Activated naive CD4-positive, alpha-beta T cell treated with anti-CD3 and anti-CD28 coated beads for 36 hours (primary cell): ENCODE results near the gene DCAF5. TPM values are rescaled to one million over a fixed set of nuclear protein-coding genes. Genes with fewer than 3 reads are reported as not detected.

Experiments
- CTCF ChIA-PET: fragments of 350-600 bp; sonication (Branson Sonifier 250); formaldehyde crosslinking; loops from one replicate; lab custom pipeline; 2021; ENCODE audit warnings: antibody characterized with exemption; lab: Charles Lee
- DNase-seq: peaks from one replicate; pipeline ENCODE4 v3.0.0-alpha.2; 2020
- H3K27ac Mint-ChIP-seq: one replicate; pipeline ENCODE4 v1.8.0; 2021; ENCODE audit warnings: mild to moderate bottlenecking, mixed read lengths
- H3K27me3 Mint-ChIP-seq: one replicate; pipeline ENCODE4 v1.8.0; 2021; ENCODE audit warnings: low read depth, mixed read lengths
- H3K36me3 Mint-ChIP-seq: one replicate; pipeline ENCODE4 v1.8.0; 2021; ENCODE audit warnings: low read depth, mixed read lengths
- H3K4me1 Mint-ChIP-seq: one replicate; pipeline ENCODE4 v1.8.0; 2021; ENCODE audit warnings: low read depth, mixed read lengths
- H3K4me3 Mint-ChIP-seq: one replicate; pipeline ENCODE4 v1.8.0; 2021; ENCODE audit warnings: mild to moderate bottlenecking, moderate library complexity, mixed read lengths
- H3K9me3 Mint-ChIP-seq: one replicate; pipeline ENCODE4 v1.8.0; 2021; ENCODE audit warnings: mixed read lengths
- intact Hi-C: fragments of 100-400 bp; cut with micrococcal nuclease; formaldehyde crosslinking; loops from one replicate; pipeline ENCODE4 v1.15.1; 2023
- total RNA-seq, 2 experiments: library from RNA; stranded (reverse); gene quantifications; one replicate each; pipeline ENCODE4 v1.2.3, GENCODE V29; 2021

Gene DCAF5
- total RNA-seq, 2 experiments from 2014 or later = 34.5 to 35.1 TPM

DNA sequence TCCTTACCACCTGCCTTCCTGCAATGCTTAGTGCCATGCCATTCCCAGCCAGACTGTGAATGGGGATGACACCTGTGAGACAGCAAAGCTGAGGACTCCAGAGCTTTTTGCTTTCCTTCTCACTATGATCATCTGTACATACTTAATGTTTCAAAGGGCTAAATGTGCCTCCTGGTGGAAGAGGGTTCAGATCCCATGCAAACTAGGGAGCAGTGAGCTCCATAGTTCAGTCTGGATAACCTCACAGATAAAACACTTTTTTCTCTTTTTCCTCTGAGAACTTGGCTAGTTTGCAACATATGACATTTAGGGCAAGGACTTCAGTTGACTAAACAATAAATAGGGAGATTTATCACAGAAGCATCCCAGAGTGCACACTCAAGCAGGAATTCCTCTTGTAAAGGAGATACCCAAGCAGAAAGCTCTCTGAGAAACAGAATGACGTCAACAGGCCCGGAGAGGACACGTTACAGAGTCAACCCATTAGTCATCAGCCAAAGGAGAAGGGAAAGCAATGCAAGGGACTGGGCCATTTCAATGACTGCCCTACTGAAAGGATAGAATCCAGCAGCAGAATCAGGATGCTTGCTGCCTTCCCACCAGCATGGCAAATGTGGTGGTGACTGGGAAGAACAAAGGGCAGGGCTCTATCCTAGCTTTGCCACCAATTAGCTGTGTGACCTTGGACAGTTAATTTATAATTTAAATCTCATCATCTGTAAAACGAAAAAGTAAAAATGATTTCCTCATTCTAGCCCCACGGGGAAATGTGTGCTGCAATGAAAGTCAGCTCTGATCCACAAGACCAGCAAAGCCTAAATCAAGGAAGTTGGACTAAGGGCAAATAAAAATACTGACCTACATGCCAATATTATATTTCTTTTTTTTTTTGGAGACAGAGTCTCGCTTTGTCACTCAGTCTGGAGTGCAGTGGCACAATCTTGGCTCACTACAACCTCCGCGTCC, 93.0 kb downstream of the DCAF5 start:
- H3K27me3 Mint-ChIP-seq = no peaks in the 10 kb centered on the region
- peaks cover 18% of the 10 kb centered on the region for H3K4me1 Mint-ChIP-seq
- H3K4me3 Mint-ChIP-seq = no peak overlapping the region
- no peaks in the 10 kb centered on the region for H3K9me3 Mint-ChIP-seq
- peaks cover 6% of the 10 kb centered on the region for H3K36me3 Mint-ChIP-seq
- DNase-seq = no peak
- CTCF ChIA-PET = interaction anchor here (0.6 to 1.5 kb wide), 4 partner anchors 31 to 329 kb away, joined by 3 to 6 read pairs (median 3); no protein-coding TSS in a partner anchor
- no peak overlapping the region for H3K27ac Mint-ChIP-seq
- intact Hi-C loops = loop anchor here (5.0 kb wide), 1 partner anchor 42 kb away; no protein-coding TSS in a partner anchor

GRCh38 chr14:69055999-69056788, 96.7 kb downstream of the DCAF5 start:
- Mint-ChIP-seq H3K27ac (peak overlapping the region; percentile 62), H3K36me3 (peaks cover 13% of the 10 kb centered on the region), H3K4me3 (no peak overlapping the region), H3K27me3 (no peaks in the 10 kb centered on the region), H3K9me3 (no peaks in the 10 kb centered on the region), H3K4me1 (peaks cover 18% of the 10 kb centered on the region)
- intact Hi-C loops = loop anchor here (2.0 to 5.0 kb wide), 3 partner anchors 46 to 193 kb away; no protein-coding TSS in a partner anchor
- CTCF ChIA-PET = interaction anchor here (0.5 to 3.4 kb wide), 12 partner anchors 8 to 212 kb away, joined by 3 to 15 read pairs (median 4); no protein-coding TSS in a partner anchor
- DNase-seq = peak; percentile 59

DNA sequence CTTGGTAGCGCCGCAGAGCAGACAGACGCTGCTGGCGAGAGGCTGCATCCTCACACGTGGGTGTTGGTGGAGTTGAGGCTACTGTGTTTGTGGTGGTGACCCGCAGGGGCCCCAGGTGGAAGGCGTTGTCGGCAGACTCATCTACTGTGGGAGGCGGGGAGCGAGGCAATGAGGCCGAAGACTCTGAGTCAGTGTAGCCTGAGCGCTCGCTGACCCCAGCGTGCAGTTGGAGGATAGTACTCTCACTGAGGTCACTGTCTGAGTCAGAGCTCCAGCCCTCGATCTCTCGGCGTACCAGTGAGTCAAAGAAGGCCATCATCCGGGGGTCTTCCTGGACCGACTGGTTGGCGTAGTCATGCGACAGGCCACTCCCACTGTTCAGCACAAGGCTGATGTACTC, 97.8 kb downstream of the DCAF5 start:
- peaks cover 18% of the 10 kb centered on the region for H3K4me1 Mint-ChIP-seq
- intact Hi-C loops = loop anchor here (5.0 kb wide), 1 partner anchor 47 kb away; no protein-coding TSS in a partner anchor
- CTCF ChIA-PET = interaction anchor here (0.7 kb wide), 1 partner anchor 211 kb away, joined by 5 read pairs; no protein-coding TSS in a partner anchor
- no peak overlapping the region for H3K27ac Mint-ChIP-seq
- H3K9me3 Mint-ChIP-seq = no peaks in the 10 kb centered on the region
- H3K27me3 Mint-ChIP-seq = no peaks in the 10 kb centered on the region
- H3K4me3 Mint-ChIP-seq = no peak overlapping the region
- peaks cover 13% of the 10 kb centered on the region for H3K36me3 Mint-ChIP-seq
- no peak for DNase-seq

GRCh38 chr14:69054030-69054429, 98.9 kb downstream of the DCAF5 start:
- H3K4me1 Mint-ChIP-seq = peaks cover 18% of the 10 kb centered on the region
- CTCF ChIA-PET = no interaction called here
- intact Hi-C loops = no loop called here
- no peak for DNase-seq
- H3K27me3 Mint-ChIP-seq = no peaks in the 10 kb centered on the region
- H3K27ac Mint-ChIP-seq = no peak overlapping the region
- H3K9me3 Mint-ChIP-seq = no peaks in the 10 kb centered on the region
- peaks cover 13% of the 10 kb centered on the region for H3K36me3 Mint-ChIP-seq
- H3K4me3 Mint-ChIP-seq = no peak overlapping the region

DNA sequence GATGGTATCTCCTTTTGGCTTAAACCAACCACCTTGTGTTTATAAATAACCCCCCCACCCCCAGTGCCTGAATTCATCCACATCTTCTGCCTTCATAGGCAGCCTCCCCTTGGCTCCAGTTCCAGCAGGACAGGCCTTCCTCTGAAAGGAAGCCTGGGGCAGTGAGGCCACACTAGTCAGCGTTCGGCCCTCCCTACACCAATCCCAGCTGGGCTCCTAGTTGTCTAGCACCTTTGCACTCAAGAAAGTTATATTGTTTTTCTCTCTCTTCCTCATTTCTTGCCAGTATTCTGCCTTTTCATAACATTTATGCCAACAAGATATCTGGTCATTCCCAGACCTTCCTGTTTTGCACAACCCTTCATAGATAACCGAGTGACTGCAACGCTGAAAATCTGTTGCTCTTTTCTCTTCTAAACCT, 100.7 kb downstream of the DCAF5 start:
- Mint-ChIP-seq H3K4me3 (no peak overlapping the region), H3K27ac (no peak overlapping the region), H3K4me1 (peaks cover 8% of the 10 kb centered on the region), H3K27me3 (no peaks in the 10 kb centered on the region), H3K9me3 (no peaks in the 10 kb centered on the region), H3K36me3 (peaks cover 10% of the 10 kb centered on the region)
- intact Hi-C loops = no loop called here
- DNase-seq = no peak
- CTCF ChIA-PET = no interaction called here

DNA sequence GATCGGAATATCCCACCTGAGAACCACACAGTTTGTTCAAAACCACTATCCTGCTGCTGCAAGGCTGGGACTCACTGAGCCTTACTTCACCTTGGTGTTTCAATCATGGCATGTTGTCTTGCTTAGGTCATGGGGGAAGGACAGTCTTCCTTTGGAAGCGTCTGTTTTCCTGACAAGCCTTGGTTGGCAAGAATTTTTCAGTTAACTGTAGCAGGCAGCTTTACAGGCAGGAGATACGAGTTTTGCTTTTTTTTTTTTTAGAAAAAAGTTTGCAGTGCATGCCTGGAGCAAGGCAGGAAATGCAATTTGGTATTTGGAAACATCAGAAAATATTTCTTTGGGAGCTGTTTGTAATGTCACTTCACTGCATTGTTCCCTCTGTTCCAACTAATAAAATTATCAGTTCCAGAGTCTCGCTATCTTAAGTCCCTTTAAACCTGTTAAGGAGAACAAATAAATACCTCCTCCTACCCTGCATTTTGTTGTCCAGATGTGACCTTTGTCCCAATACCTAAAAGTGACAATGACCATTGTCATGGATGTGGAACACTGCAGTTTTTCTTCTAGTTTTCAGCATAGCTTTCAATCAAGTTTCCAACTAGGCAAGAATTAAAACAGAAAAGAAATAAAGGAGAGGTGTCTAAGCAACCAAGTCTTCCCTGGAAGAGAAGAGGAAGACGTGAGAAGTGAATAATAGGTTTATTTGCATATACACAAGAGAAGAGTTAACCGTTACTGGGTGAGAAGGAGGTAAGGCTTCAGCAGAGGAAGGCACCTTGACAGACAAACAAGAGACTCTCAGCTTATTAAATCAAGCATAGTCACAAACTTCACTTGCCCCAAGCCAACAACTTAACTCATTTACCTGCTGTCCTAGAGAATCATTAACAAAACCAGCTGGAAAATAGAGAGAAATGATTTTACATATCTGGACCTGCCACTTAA, 102.4 kb downstream of the DCAF5 start:
- CTCF ChIA-PET = interaction anchor here (0.7 to 1.2 kb wide), 3 partner anchors 21 to 159 kb away, joined by 3 read pairs; no protein-coding TSS in a partner anchor
- H3K27me3 Mint-ChIP-seq = no peaks in the 10 kb centered on the region
- H3K4me1 Mint-ChIP-seq = no peaks in the 10 kb centered on the region
- DNase-seq = no peak
- H3K9me3 Mint-ChIP-seq = no peaks in the 10 kb centered on the region
- peak overlapping the region; percentile 5 for H3K27ac Mint-ChIP-seq
- no peak overlapping the region for H3K4me3 Mint-ChIP-seq
- intact Hi-C loops = no loop called here
- H3K36me3 Mint-ChIP-seq = peaks cover 10% of the 10 kb centered on the region

DNA sequence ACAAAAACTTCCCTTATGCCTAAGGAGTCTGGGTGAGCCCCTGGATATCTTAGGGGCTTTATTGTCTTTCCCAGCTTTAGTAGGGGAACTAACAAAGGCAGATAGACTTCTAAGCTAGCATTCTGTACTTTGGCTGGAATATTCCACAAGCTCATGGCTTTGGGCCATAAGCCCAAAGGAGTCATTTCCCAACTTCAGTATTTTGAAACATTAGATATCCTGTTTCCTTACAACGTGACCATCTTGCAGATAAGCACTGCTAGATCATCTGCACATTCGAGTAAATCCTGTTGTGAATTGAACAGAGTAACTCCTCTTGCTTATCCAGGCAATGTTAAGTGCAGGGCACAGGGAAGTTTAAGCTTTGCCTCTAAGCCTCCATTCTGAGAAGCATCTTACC, 103.2 kb downstream of the DCAF5 start:
- Mint-ChIP-seq H3K9me3 (no peaks in the 10 kb centered on the region), H3K36me3 (peaks cover 8% of the 10 kb centered on the region), H3K27ac (no peak overlapping the region), H3K4me1 (no peaks in the 10 kb centered on the region), H3K4me3 (no peak overlapping the region), H3K27me3 (no peaks in the 10 kb centered on the region)
- intact Hi-C loops = no loop called here
- DNase-seq = no peak
- CTCF ChIA-PET = interaction anchor here (1.1 kb wide), 1 partner anchor 138 kb away, joined by 3 read pairs; no protein-coding TSS in a partner anchor

DNA sequence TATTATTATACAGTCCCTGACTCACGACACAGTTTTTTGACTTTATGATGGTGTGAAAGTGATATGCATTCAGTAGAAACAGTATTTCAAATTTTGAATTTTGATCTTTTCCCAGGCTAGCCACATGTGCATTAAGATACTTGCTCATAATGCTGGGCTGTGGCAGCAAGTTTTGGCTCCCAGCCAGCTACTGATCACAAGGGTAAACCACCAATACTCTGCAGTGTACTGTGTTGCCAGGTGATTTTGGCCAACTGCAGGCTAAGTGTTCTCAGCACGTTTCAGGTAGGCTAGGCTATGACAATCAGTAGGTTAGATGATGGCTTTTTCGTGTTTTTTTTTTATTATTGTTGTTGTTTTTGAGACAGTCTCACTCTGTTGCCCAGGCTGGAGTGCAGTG, 104.5 kb downstream of the DCAF5 start:
- Mint-ChIP-seq H3K4me1 (peaks cover 2% of the 10 kb centered on the region), H3K27ac (no peak overlapping the region), H3K27me3 (no peaks in the 10 kb centered on the region), H3K36me3 (peaks cover 4% of the 10 kb centered on the region), H3K4me3 (no peak overlapping the region), H3K9me3 (no peaks in the 10 kb centered on the region)
- peak; percentile 38 for DNase-seq
- intact Hi-C loops = no loop called here
- CTCF ChIA-PET = interaction anchor here (0.6 to 0.7 kb wide), 2 partner anchors 24 to 125 kb away, joined by 3 to 5 read pairs; no protein-coding TSS in a partner anchor

DNA sequence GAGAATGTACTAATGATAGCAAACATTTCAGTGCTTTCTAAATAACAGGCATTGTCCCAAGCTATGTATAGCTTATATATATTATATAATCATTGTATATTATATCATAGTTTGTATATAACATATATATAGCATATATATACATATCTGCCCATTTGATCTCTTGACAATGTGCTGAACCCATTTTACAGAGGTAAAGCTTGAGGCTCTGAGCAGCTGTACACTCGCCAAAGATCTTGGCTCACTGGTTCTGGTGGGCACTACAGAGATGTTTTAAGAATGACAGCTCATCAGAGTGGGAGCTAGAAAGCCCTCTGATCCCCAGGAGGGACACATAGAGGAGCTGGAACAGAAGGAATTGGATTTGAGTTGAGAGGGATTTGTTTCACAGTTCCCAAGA, 105.7 kb downstream of the DCAF5 start:
- no peak overlapping the region for H3K4me3 Mint-ChIP-seq
- no peak overlapping the region for H3K27ac Mint-ChIP-seq
- no peaks in the 10 kb centered on the region for H3K36me3 Mint-ChIP-seq
- CTCF ChIA-PET = interaction anchor here (1.1 kb wide), 1 partner anchor 184 kb away, joined by 3 read pairs; no protein-coding TSS in a partner anchor
- DNase-seq = no peak
- no peaks in the 10 kb centered on the region for H3K9me3 Mint-ChIP-seq
- H3K27me3 Mint-ChIP-seq = peaks cover 8% of the 10 kb centered on the region
- peaks cover 8% of the 10 kb centered on the region for H3K4me1 Mint-ChIP-seq
- intact Hi-C loops = no loop called here

DNA sequence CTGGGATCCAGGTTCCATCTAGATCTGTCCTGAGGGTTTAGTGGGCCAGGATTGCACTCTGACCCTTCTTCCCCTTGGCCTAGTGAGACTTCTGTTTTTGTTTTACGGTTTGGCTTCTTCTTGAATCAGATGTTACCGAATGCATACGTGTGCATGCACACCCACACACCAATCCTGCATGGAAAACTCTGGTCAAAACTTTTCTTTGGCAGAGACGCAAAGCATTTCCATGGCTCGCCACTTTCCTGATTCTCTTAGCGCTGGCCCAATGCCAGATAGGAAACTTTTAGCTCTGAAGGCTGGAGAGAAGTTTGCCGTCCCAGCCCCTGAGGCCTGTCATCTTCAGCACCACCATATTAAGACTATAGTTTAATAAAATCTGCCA, 106.5 kb downstream of the DCAF5 start:
- no peaks in the 10 kb centered on the region for H3K36me3 Mint-ChIP-seq
- CTCF ChIA-PET = interaction anchor here (1.1 kb wide), 2 partner anchors 61 to 184 kb away, joined by 3 read pairs; no protein-coding TSS in a partner anchor
- peaks cover 8% of the 10 kb centered on the region for H3K4me1 Mint-ChIP-seq

GRCh38 chr14:69045857-69046475, 107.0 kb downstream of the DCAF5 start:
- CTCF ChIA-PET = interaction anchor here (1.1 kb wide), 2 partner anchors 62 to 135 kb away, joined by 3 read pairs; no protein-coding TSS in a partner anchor
- Mint-ChIP-seq H3K4me1 (peaks cover 8% of the 10 kb centered on the region), H3K36me3 (no peaks in the 10 kb centered on the region), H3K27ac (no peak overlapping the region), H3K9me3 (no peaks in the 10 kb centered on the region), H3K27me3 (peaks cover 15% of the 10 kb centered on the region), H3K4me3 (no peak overlapping the region)
- intact Hi-C loops = no loop called here
- DNase-seq = no peak

More for the DNA sequence above, 106.5 kb downstream of the DCAF5 start:
- Mint-ChIP-seq H3K4me3 (no peak overlapping the region), H3K27ac (no peak overlapping the region), H3K9me3 (no peaks in the 10 kb centered on the region), H3K27me3 (peaks cover 13% of the 10 kb centered on the region)
- intact Hi-C loops = no loop called here
- no peak for DNase-seq
